ENCODE results near the gene HEG1. TPM values are rescaled to one million over a fixed set of nuclear protein-coding genes. Genes with fewer than 3 reads are reported as not detected.

Gene HEG1
- total and polyA plus RNA-seq, 2 of the 8 experiments (the other 6 are each of a cell fraction or from before 2014, with no cell fraction given), result 5.3 to 9.7 TPM

DNA sequence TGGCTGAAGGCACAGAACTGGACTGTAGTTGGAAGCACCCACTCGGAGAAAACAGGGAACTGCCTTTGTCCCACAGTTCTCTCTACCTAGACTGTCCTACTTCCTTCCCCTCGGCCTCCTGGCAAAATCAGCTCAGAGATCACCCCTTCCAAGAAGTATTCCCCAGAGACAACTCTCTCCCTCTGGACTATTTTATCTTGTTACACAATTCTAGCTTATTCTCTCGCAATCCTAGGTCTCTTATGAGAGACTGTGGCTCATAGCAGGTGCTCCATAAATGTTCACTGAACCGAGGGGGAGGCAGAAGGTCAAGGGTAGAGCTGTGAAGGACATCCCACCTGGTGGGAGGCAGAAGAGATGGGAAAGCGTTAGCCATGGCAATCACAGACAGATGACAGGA is 10.6 kb downstream of the HEG1 start (continued):
- TF ChIP-seq CBX8 (IDR thresholded peaks at IDR 0.05; ENCODE audit: borderline replicate concordance, low read depth, low read length) (no peak), PHF8 (conservative IDR thresholded peaks at IDR 0.05; ENCODE audit: low read depth, low read length) (no peak), SAP30 (IDR thresholded peaks at IDR 0.05; ENCODE audit: insufficient read depth, insufficient replicate concordance, low read length) (no peak)
- TF ChIP-seq, protein P1, sequence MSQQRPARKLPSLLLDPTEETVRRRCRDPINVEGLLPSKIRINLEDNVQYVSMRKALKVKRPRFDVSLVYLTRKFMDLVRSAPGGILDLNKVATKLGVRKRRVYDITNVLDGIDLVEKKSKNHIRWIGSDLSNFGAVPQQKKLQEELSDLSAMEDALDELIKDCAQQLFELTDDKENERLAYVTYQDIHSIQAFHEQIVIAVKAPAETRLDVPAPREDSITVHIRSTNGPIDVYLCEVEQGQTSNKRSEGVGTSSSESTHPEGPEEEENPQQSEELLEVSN (IDR thresholded peaks at IDR 0.05), result no peak

Data from H1 (cell line).